Cardiac atrium fibroblast (primary cell): ENCODE measurements around the gene ARHGEF18. TPM values are rescaled to one million over a fixed set of nuclear protein-coding genes. Genes with fewer than 3 reads are reported as not detected.

Experiments
- total RNA-seq: library from RNA; depleted of rRNA; stranded (reverse); fragments of >200 nt; gene quantifications from 2 replicates; pipeline ENCODE4 v1.2.3, GENCODE V29; 2015

ARHGEF18 gene
- total RNA-seq = 17.1 and 20.6 TPM in 2 replicates

DNA sequence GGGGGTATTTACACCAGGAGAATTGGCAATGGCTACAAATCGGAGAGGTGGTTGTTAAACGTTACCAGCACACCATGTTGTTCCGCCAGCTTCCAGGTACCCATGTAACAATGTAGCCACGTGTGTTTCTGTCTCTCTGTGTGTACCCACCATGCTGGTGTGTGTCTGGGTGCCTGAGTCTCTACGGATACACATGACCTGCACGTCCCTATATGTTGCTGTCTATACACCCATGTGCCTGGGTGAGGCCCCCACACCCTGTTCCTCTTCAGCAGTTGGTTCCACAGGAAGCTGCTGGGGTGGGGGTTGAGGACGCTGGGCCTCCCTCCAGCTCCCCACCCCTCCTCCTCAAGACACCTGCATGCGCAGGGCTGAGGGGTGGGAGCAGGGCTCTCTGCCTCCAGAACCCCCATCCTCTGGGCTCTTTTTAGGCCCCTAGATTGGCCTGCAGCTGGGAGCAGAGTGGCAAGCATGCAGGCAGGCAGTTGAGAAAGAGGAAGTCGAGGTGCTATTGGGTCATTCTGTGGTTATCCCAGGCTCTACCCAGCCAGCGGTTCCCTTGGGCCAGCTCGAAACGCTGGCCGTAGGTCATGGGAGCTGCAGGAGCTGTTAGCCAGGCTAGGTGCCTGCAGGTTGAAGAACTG is at the start of gene ARHGEF18:
TSS of gene ARHGEF18 (plus strand) at position 351 of the 644 bp plus-strand sequence. CDS start 13,954 bp downstream, outside the sequence.

Other genes starting within 250 kb of the ARHGEF18 start
- 14.1 and 18.5 TPM in 2 replicates for gene INSR, start 54.5 kb upstream of the ARHGEF18 start, total RNA-seq
- 3.7 and 5.8 TPM in 2 replicates for gene PEX11G, start 140.1 kb downstream of the ARHGEF18 start, total RNA-seq
- gene ZNF358, start 167.2 kb downstream of the ARHGEF18 start, total RNA-seq = 43.9 and 50.9 TPM in 2 replicates
- 8.3 and 14.9 TPM in 2 replicates for gene MCOLN1, start 173.7 kb downstream of the ARHGEF18 start, total RNA-seq
- gene PNPLA6, start 186.8 kb downstream of the ARHGEF18 start, total RNA-seq = 63.4 and 71.9 TPM in 2 replicates
- gene CAMSAP3, start 246.9 kb downstream of the ARHGEF18 start, total RNA-seq = under 0.01 TPM in 1 of 2 replicates, not detected in the other